PC-9 (cell line): Measurements from ENCODE around the gene DSTN. TPM values are rescaled to one million over a fixed set of nuclear protein-coding genes. Genes with fewer than 3 reads are reported as not detected.

Experiments
- BruUV-seq: library from RNA; stranded (reverse); fragments of 400-500 nt; replicated peaks from 2 replicates; lab custom pipeline; 2021; lab: Mats Ljungman, UMichigan
- CTCF ChIA-PET: fragments of 300-600 bp; sonication (Branson Sonifier 250); formaldehyde crosslinking; loops from one replicate; lab custom pipeline; 2022; ENCODE audit warnings: antibody characterized with exemption; lab: Charles Lee
- POLR2A ChIA-PET: fragments of 300-600 bp; sonication (Branson Sonifier 250); formaldehyde crosslinking; loops from one replicate; lab custom pipeline; 2022; ENCODE audit warnings: antibody characterized with exemption; ENCODE audit not compliant: unreplicated experiment; lab: Charles Lee
- DNase-seq, 2 experiments: peaks; one replicate each; pipeline versions ENCODE4 v3.0.0 to v3.0.0-alpha.2; 2015 to 2022; ENCODE audit warnings: mixed read lengths in 1 of 2
- H2AFZ ChIP-seq: fragments of 200-600 bp; sonication (generic); 2 replicates; pipeline ENCODE4 v1.8.1; 2017; ENCODE audit warnings: antibody characterized with exemption
- H3F3A ChIP-seq: fragments of 200-600 bp; sonication (generic); 2 replicates; pipeline ENCODE4 v1.8.1; 2017; ENCODE audit warnings: antibody characterized with exemption, mild to moderate bottlenecking, low read depth; ENCODE audit not compliant: insufficient read depth
- H3K27ac ChIP-seq: fragments of 200-600 bp; sonication (generic); 2 replicates; pipeline ENCODE4 v1.6.1; 2016; ENCODE audit warnings: mixed run types
- H3K27me3 ChIP-seq: fragments of 200-600 bp; sonication (generic); 2 replicates; pipeline ENCODE4 v1.6.1; 2016; ENCODE audit warnings: low read depth, mixed run types; ENCODE audit not compliant: insufficient read depth
- H3K36me3 ChIP-seq: fragments of 200-600 bp; sonication (generic); 2 replicates; pipeline ENCODE4 v1.6.1; 2016; ENCODE audit warnings: low read depth, mixed run types
- H3K4me1 ChIP-seq: fragments of 200-600 bp; sonication (generic); replicated peaks from 2 replicates; pipeline ENCODE4 v1.6.1; 2016; ENCODE audit warnings: mixed run types; ENCODE audit not compliant: insufficient read depth
- H3K4me2 ChIP-seq: fragments of 200-600 bp; sonication (generic); 2 replicates; pipeline ENCODE4 v1.6.1; 2017; ENCODE audit warnings: mixed run types
- H3K4me3 ChIP-seq: fragments of 200-600 bp; sonication (generic); 2 replicates; pipeline ENCODE4 v1.6.1; 2016; ENCODE audit warnings: mixed run types
- H3K79me2 ChIP-seq: fragments of 200-600 bp; sonication (generic); 2 replicates; pipeline ENCODE4 v1.6.1; 2017; ENCODE audit warnings: low read depth, mixed run types
- H3K9me2 ChIP-seq: fragments of 200-600 bp; sonication (generic); 2 replicates; pipeline ENCODE4 v1.8.1; 2017; ENCODE audit warnings: mild to moderate bottlenecking; ENCODE audit not compliant: insufficient read depth
- H3K9me3 ChIP-seq: fragments of 200-600 bp; sonication (generic); 2 replicates; pipeline ENCODE4 v1.8.1; 2016; ENCODE audit warnings: low read depth; ENCODE audit not compliant: insufficient read depth
- H4K20me1 ChIP-seq: fragments of 200-600 bp; sonication (generic); 2 replicates; pipeline ENCODE4 v1.8.1; 2017; ENCODE audit not compliant: insufficient read depth
- CTCF ChIP-seq: fragments of 200-600 bp; sonication (generic); conservative IDR thresholded peaks from 2 replicates; pipeline ENCODE4 v1.6.1; 2017; ENCODE audit warnings: mixed run types, antibody characterized with exemption, mild to moderate bottlenecking, moderate library complexity
- EZH2 ChIP-seq: fragments of 200-600 bp; sonication (generic); IDR thresholded peaks from 2 replicates; pipeline ENCODE4 v1.8.0; 2017; ENCODE audit warnings: antibody characterized with exemption, low read depth
- intact Hi-C: fragments of 100-400 bp; cut with micrococcal nuclease; formaldehyde crosslinking; loops from one replicate; pipeline ENCODE4 v1.10.0; 2022; ENCODE audit not compliant: unreplicated experiment
- total RNA-seq: library from RNA; stranded (reverse); gene quantifications from 2 replicates; pipeline ENCODE4 v1.2.3, GENCODE V29; 2021

DSTN gene
- total RNA-seq, 1 experiment from 2014 or later: 366 TPM

- H3K4me3 ChIP-seq: no peak overlapping the region
- peaks cover 31% of the 10 kb centered on the region for H3K4me1 ChIP-seq
- ChIA-PET CTCF (no interaction called here), POLR2A (interaction anchor here (0.7 to 0.8 kb wide), 4 partner anchors 35 to 321 kb away, joined by 5 to 11 read pairs (median 6); partner anchors contain the start of gene DSTN)
- H3K79me2 ChIP-seq: peaks cover 65% of the 10 kb centered on the region
- DNase-seq: no peak
- H3K9me2 ChIP-seq: no peaks in the 10 kb centered on the region
- BruUV-seq: no TSS peak
- no peaks in the 10 kb centered on the region for H3K27me3 ChIP-seq
- TF ChIP-seq CTCF (no peak), EZH2 (no peak)
- H3F3A ChIP-seq: peaks cover 75% of the 10 kb centered on the region
- H4K20me1 ChIP-seq: peaks cover 36% of the 10 kb centered on the region
- H3K36me3 ChIP-seq: peaks cover 54% of the 10 kb centered on the region
- intact Hi-C loops: no loop called here
- peak overlapping the region; percentile 40 for H3K27ac ChIP-seq
- H3K9me3 ChIP-seq: no peaks in the 10 kb centered on the region
- peak overlapping the region; percentile 51; the same call in 1 of the 2 replicates for H3K4me2 ChIP-seq
- H2AFZ ChIP-seq: no peak overlapping the region
Observed at GRCh38 chr20:17606001-17606400, 36.1 kb downstream of the DSTN start.

- Histone ChIP-seq H3F3A (peaks cover 53% of the 10 kb centered on the region), H3K4me1 (peaks cover 28% of the 10 kb centered on the region), H3K4me3 (no peak overlapping the region), H3K36me3 (peaks cover 35% of the 10 kb centered on the region), H3K27me3 (no peaks in the 10 kb centered on the region), H3K9me3 (no peaks in the 10 kb centered on the region), H4K20me1 (peaks cover 36% of the 10 kb centered on the region), H3K9me2 (no peaks in the 10 kb centered on the region), H3K79me2 (peaks cover 36% of the 10 kb centered on the region), H3K27ac (no peak overlapping the region), H2AFZ (no peak overlapping the region), H3K4me2 (no peak overlapping the region)
- intact Hi-C loops: no loop called here
- POLR2A ChIA-PET: no interaction called here
- TF ChIP-seq EZH2 (no peak), CTCF (no peak)
- CTCF ChIA-PET: no interaction called here
- BruUV-seq: no TSS peak
- DNase-seq: no peak
Observed at GRCh38 chr20:17608701-17609497, 39.0 kb downstream of the DSTN start.

- peaks cover 25% of the 10 kb centered on the region for H3K36me3 ChIP-seq
- ChIA-PET POLR2A (interaction anchor here (0.7 kb wide), 1 partner anchor 19 kb away, joined by 6 read pairs; no protein-coding TSS in a partner anchor), CTCF (no interaction called here)
- H3K79me2 ChIP-seq: peaks cover 32% of the 10 kb centered on the region
- H3K27me3 ChIP-seq: no peaks in the 10 kb centered on the region
- H2AFZ ChIP-seq: no peak overlapping the region
- intact Hi-C loops: loop anchor here (2.0 kb wide), 1 partner anchor 289 kb away; no protein-coding TSS in a partner anchor
- H3K27ac ChIP-seq: no peak overlapping the region
- H3F3A ChIP-seq: peaks cover 43% of the 10 kb centered on the region
- no peak for DNase-seq
- no peak overlapping the region for H3K4me3 ChIP-seq
- no TSS peak for BruUV-seq
- no peak for TF ChIP-seq CTCF
- no peak for TF ChIP-seq EZH2
- peaks cover 29% of the 10 kb centered on the region for H4K20me1 ChIP-seq
- H3K4me2 ChIP-seq: no peak overlapping the region
- H3K9me2 ChIP-seq: no peaks in the 10 kb centered on the region
- H3K9me3 ChIP-seq: no peaks in the 10 kb centered on the region
- H3K4me1 ChIP-seq: peaks cover 18% of the 10 kb centered on the region
Observed at GRCh38 chr20:17609811-17610377, 40.0 kb downstream of the DSTN start.
